ENCODE results near the gene ZDHHC15.

- TF ChIP-seq CTCF (conservative IDR thresholded peaks at IDR 0.05; ENCODE audit: low read depth, low read length) (no peak), EZH2 (IDR thresholded peaks at IDR 0.05; ENCODE audit: borderline replicate concordance, low read depth, low read length, poor library complexity, severe bottlenecking) (no peak)
Observed at GRCh38 chrX:75547783-75548182, 24.9 kb upstream of the ZDHHC15 start.

Data from A673 (cell line).